Measurements from ENCODE around the gene HIVEP1. TPM values are rescaled to one million over a fixed set of nuclear protein-coding genes. Genes with fewer than 3 reads are reported as not detected.

The HIVEP1 gene
- total RNA-seq, 1 experiment from 2014 or later, result 24.3 TPM

DNA sequence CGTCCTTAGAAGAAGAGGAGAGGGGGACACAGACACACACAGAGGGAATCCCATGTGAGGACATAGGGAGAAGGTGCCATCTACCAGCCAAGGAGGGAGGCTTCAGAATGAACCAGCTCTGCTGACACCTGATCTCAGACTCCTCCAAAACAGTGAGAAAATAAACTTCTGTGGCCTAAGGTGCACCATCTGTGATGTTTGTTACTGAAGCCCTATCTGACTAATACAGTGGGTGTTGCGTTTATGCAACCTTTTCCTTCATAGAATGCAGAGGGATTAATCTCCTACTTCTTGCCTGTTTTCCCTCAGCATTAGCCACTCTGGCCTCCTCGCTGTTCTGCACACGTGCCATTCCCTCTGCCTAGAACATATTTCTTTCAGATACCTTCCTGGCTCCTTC lies 196.6 kb downstream of the HIVEP1 start:
- ChIA-PET CTCF (no interaction called here), POLR2A (no interaction called here)
- Mint-ChIP-seq H3K4me3 (no peak overlapping the region), H3K27ac (no peak overlapping the region), H3K9me3 (peaks cover 8% of the 10 kb centered on the region; the same call in 1 of the 2 replicates), H3K36me3 (no peaks in the 10 kb centered on the region), H3K4me1 (no peaks in the 10 kb centered on the region), H3K27me3 (ENCODE audit: low read depth) (no peaks in the 10 kb centered on the region)
- TF ChIP-seq ZNF671 (CRISPR knock-in tag; IDR thresholded peaks at IDR 0.05), result no peak
- no peak for TF ChIP-seq TEAD4 (CRISPR knock-in tag; IDR thresholded peaks at IDR 0.05)
- no peak for TF ChIP-seq CDX4 (CRISPR knock-in tag; IDR thresholded peaks at IDR 0.05; ENCODE audit: borderline replicate concordance)
- TF ChIP-seq, protein P1, sequence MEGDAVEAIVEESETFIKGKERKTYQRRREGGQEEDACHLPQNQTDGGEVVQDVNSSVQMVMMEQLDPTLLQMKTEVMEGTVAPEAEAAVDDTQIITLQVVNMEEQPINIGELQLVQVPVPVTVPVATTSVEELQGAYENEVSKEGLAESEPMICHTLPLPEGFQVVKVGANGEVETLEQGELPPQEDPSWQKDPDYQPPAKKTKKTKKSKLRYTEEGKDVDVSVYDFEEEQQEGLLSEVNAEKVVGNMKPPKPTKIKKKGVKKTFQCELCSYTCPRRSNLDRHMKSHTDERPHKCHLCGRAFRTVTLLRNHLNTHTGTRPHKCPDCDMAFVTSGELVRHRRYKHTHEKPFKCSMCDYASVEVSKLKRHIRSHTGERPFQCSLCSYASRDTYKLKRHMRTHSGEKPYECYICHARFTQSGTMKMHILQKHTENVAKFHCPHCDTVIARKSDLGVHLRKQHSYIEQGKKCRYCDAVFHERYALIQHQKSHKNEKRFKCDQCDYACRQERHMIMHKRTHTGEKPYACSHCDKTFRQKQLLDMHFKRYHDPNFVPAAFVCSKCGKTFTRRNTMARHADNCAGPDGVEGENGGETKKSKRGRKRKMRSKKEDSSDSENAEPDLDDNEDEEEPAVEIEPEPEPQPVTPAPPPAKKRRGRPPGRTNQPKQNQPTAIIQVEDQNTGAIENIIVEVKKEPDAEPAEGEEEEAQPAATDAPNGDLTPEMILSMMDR (IDR thresholded peaks at IDR 0.05), result no peak
- TF ChIP-seq ZNF532 (CRISPR knock-in tag; IDR thresholded peaks at IDR 0.05; ENCODE audit: borderline replicate concordance), result no peak
- TF ChIP-seq RORB (CRISPR knock-in tag; IDR thresholded peaks at IDR 0.05), result no peak
- TF ChIP-seq, protein P2, sequence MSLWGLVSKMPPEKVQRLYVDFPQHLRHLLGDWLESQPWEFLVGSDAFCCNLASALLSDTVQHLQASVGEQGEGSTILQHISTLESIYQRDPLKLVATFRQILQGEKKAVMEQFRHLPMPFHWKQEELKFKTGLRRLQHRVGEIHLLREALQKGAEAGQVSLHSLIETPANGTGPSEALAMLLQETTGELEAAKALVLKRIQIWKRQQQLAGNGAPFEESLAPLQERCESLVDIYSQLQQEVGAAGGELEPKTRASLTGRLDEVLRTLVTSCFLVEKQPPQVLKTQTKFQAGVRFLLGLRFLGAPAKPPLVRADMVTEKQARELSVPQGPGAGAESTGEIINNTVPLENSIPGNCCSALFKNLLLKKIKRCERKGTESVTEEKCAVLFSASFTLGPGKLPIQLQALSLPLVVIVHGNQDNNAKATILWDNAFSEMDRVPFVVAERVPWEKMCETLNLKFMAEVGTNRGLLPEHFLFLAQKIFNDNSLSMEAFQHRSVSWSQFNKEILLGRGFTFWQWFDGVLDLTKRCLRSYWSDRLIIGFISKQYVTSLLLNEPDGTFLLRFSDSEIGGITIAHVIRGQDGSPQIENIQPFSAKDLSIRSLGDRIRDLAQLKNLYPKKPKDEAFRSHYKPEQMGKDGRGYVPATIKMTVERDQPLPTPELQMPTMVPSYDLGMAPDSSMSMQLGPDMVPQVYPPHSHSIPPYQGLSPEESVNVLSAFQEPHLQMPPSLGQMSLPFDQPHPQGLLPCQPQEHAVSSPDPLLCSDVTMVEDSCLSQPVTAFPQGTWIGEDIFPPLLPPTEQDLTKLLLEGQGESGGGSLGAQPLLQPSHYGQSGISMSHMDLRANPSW (CRISPR knock-in tag; conservative IDR thresholded peaks at IDR 0.05; ENCODE audit: low read depth), result no peak
- TF ChIP-seq ZNF121 (CRISPR knock-in tag; IDR thresholded peaks at IDR 0.05), result no peak
- no peak for TF ChIP-seq ZNF425 (CRISPR knock-in tag; conservative IDR thresholded peaks at IDR 0.05)
- TF ChIP-seq, protein P3, sequence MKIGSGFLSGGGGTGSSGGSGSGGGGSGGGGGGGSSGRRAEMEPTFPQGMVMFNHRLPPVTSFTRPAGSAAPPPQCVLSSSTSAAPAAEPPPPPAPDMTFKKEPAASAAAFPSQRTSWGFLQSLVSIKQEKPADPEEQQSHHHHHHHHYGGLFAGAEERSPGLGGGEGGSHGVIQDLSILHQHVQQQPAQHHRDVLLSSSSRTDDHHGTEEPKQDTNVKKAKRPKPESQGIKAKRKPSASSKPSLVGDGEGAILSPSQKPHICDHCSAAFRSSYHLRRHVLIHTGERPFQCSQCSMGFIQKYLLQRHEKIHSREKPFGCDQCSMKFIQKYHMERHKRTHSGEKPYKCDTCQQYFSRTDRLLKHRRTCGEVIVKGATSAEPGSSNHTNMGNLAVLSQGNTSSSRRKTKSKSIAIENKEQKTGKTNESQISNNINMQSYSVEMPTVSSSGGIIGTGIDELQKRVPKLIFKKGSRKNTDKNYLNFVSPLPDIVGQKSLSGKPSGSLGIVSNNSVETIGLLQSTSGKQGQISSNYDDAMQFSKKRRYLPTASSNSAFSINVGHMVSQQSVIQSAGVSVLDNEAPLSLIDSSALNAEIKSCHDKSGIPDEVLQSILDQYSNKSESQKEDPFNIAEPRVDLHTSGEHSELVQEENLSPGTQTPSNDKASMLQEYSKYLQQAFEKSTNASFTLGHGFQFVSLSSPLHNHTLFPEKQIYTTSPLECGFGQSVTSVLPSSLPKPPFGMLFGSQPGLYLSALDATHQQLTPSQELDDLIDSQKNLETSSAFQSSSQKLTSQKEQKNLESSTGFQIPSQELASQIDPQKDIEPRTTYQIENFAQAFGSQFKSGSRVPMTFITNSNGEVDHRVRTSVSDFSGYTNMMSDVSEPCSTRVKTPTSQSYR (CRISPR knock-in tag; IDR thresholded peaks at IDR 0.05), result no peak
- no peak for TF ChIP-seq HMGA2 (CRISPR knock-in tag; IDR thresholded peaks at IDR 0.05)
- TF ChIP-seq MYBL2 (CRISPR knock-in tag; IDR thresholded peaks at IDR 0.05), result no peak
- TF ChIP-seq TCF7 (CRISPR knock-in tag; IDR thresholded peaks at IDR 0.05; ENCODE audit: low read depth), result no peak
- TF ChIP-seq, protein P4, sequence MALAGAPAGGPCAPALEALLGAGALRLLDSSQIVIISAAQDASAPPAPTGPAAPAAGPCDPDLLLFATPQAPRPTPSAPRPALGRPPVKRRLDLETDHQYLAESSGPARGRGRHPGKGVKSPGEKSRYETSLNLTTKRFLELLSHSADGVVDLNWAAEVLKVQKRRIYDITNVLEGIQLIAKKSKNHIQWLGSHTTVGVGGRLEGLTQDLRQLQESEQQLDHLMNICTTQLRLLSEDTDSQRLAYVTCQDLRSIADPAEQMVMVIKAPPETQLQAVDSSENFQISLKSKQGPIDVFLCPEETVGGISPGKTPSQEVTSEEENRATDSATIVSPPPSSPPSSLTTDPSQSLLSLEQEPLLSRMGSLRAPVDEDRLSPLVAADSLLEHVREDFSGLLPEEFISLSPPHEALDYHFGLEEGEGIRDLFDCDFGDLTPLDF (CRISPR knock-in tag; IDR thresholded peaks at IDR 0.05), result no peak
- no peak for TF ChIP-seq FOXJ3 (CRISPR knock-in tag; IDR thresholded peaks at IDR 0.05; ENCODE audit: borderline replicate concordance)
- no peak for TF ChIP-seq NFYB (CRISPR knock-in tag; conservative IDR thresholded peaks at IDR 0.05; ENCODE audit: low read depth)
- TF ChIP-seq, protein P5, sequence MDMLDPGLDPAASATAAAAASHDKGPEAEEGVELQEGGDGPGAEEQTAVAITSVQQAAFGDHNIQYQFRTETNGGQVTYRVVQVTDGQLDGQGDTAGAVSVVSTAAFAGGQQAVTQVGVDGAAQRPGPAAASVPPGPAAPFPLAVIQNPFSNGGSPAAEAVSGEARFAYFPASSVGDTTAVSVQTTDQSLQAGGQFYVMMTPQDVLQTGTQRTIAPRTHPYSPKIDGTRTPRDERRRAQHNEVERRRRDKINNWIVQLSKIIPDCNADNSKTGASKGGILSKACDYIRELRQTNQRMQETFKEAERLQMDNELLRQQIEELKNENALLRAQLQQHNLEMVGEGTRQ (CRISPR knock-in tag; IDR thresholded peaks at IDR 0.05), result no peak
- TF ChIP-seq CREM (CRISPR knock-in tag; IDR thresholded peaks at IDR 0.05), result no peak
- no peak for TF ChIP-seq USF1 (CRISPR knock-in tag; IDR thresholded peaks at IDR 0.05)
- no peak for ATAC-seq
- no peak for DNase-seq (ENCODE audit: low spot score)

Data from WTC11 (cell line).